Natural killer cell treated with Interleukin-12 subunit alpha and Interleukin-12 subunit beta and Interleukin-15 and Interleukin-18, amount 100 ng/mL, for 72 hours (primary cell): ENCODE measurements around the gene SPP2. TPM values are rescaled to one million over a fixed set of nuclear protein-coding genes. Genes with fewer than 3 reads are reported as not detected.

Source experiments
- ATAC-seq, 2 donors: fragments of 150-1000 bp; cut with Tn5 transposase in 1 of 2; sonication (Bioruptor Pico), chemical (Tn5 transposase) in 1 of 2; 2 replicates each; pipeline ENCODE4 v1.10.0; 2021
- DNase-seq: peaks from one replicate; pipeline ENCODE4 v3.0.0; 2022; ENCODE audit warnings: low spot score
- H3K27ac Mint-ChIP-seq, 2 donors: 1 replicate in 1 of 2; 2 replicates in 1 of 2; pipeline ENCODE4 v1.8.0; 2022; ENCODE audit warnings: mixed read lengths in 2 of 2, mild to moderate bottlenecking in 1 of 2, moderate library complexity in 1 of 2
- H3K27me3 Mint-ChIP-seq, 2 donors: 1 replicate in 1 of 2; 2 replicates in 1 of 2; pipeline ENCODE4 v1.8.0; 2022; ENCODE audit warnings: mixed read lengths in 2 of 2
- H3K36me3 Mint-ChIP-seq: one replicate; pipeline ENCODE4 v1.8.0; 2022; ENCODE audit warnings: mixed read lengths
- H3K4me1 Mint-ChIP-seq, 2 donors: 1 replicate in 1 of 2; 2 replicates in 1 of 2; pipeline ENCODE4 v1.8.0; 2022; ENCODE audit warnings: low read depth in 2 of 2, mixed read lengths in 2 of 2, mild to moderate bottlenecking in 1 of 2
- H3K4me3 Mint-ChIP-seq: one replicate; pipeline ENCODE4 v1.8.0; 2022; ENCODE audit warnings: mixed read lengths
- H3K9me3 Mint-ChIP-seq: 2 replicates; pipeline ENCODE4 v1.8.0; 2022; ENCODE audit warnings: mixed read lengths
- total RNA-seq, 2 donors: library from RNA; stranded (reverse); gene quantifications; one replicate each; pipeline ENCODE4 v1.2.3, GENCODE V29; 2022

SPP2 gene
- total RNA-seq, 2 donors from 2014 or later: not detected

- no peak for ATAC-seq
Measured at GRCh38 chr2:234083572-234084348, 33.3 kb downstream of the SPP2 start.

DNA sequence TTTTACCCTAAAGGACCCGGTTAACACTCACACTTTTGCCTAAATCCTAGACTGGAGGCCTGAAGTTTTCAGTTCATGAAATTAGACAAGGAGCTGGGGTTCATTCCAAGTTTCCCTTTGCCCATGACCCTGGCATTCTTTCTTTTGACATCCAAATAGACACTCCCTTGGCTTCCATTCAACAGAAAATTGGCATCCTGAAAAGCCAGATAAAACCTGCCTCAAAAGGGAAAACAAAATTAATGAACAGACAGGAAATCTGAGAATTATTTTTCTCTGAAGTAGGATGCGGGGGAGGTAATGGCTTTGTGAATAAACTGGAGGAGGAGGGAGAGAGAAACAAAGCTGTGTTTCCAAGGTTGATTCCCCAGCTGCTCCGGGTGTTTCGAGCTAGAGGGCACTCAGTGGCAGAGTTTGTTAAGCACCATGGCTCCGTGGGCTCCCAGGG, 41.0 kb downstream of the SPP2 start:
- H3K9me3 Mint-ChIP-seq: no peaks in the 10 kb centered on the region
- peaks cover 0 to 5% of the 10 kb centered on the region in 2 donors for H3K27me3 Mint-ChIP-seq
- peaks cover 0 to 4% of the 10 kb centered on the region in 2 donors for H3K4me1 Mint-ChIP-seq
- DNase-seq (no peak), ATAC-seq (no peak)
- no peak overlapping the region for H3K4me3 Mint-ChIP-seq
- H3K36me3 Mint-ChIP-seq: peaks cover 6% of the 10 kb centered on the region
- peak overlapping the region in 1 of 2 donors; percentile 78 for H3K27ac Mint-ChIP-seq

More at GRCh38 chr2:234083572-234084348, 33.3 kb downstream of the SPP2 start:
- Mint-ChIP-seq H3K9me3 (no peaks in the 10 kb centered on the region), H3K27me3 (peaks cover 0 to 8% of the 10 kb centered on the region in 2 donors), H3K27ac (no peak overlapping the region), H3K4me3 (no peak overlapping the region), H3K36me3 (peaks cover 10% of the 10 kb centered on the region), H3K4me1 (peaks cover 26 to 28% of the 10 kb centered on the region in 2 donors)
- no peak for DNase-seq

- H3K27me3 Mint-ChIP-seq: peaks cover 0 to 5% of the 10 kb centered on the region in 2 donors
- no peak for ATAC-seq
- DNase-seq: no peak
- H3K4me1 Mint-ChIP-seq: peaks cover 0 to 9% of the 10 kb centered on the region in 2 donors
- H3K36me3 Mint-ChIP-seq: peaks cover 6% of the 10 kb centered on the region
- H3K9me3 Mint-ChIP-seq: no peaks in the 10 kb centered on the region
- H3K4me3 Mint-ChIP-seq: no peak overlapping the region
- peak overlapping the region in 1 of 2 donors; percentile 78 for H3K27ac Mint-ChIP-seq
Measured at GRCh38 chr2:234091883-234092282, 41.4 kb downstream of the SPP2 start.

GRCh38 chr2:234092344-234092743, 41.8 kb downstream of the SPP2 start:
- Mint-ChIP-seq H3K27me3 (peaks cover 0 to 5% of the 10 kb centered on the region in 2 donors), H3K4me1 (peaks cover 0 to 10% of the 10 kb centered on the region in 2 donors), H3K27ac (peak overlapping the region in 1 of 2 donors; percentile 78), H3K9me3 (no peaks in the 10 kb centered on the region), H3K36me3 (peaks cover 6% of the 10 kb centered on the region), H3K4me3 (no peak overlapping the region)
- no peak for DNase-seq
- ATAC-seq: no peak

GRCh38 chr2:234095301-234095700, 44.8 kb downstream of the SPP2 start:
- Mint-ChIP-seq H3K27ac (no peak overlapping the region), H3K36me3 (no peaks in the 10 kb centered on the region), H3K9me3 (no peaks in the 10 kb centered on the region), H3K4me1 (peaks cover 9 to 24% of the 10 kb centered on the region in 2 donors), H3K27me3 (peaks cover 0 to 2% of the 10 kb centered on the region in 2 donors), H3K4me3 (no peak overlapping the region)
- DNase-seq: no peak
- no peak for ATAC-seq

DNA sequence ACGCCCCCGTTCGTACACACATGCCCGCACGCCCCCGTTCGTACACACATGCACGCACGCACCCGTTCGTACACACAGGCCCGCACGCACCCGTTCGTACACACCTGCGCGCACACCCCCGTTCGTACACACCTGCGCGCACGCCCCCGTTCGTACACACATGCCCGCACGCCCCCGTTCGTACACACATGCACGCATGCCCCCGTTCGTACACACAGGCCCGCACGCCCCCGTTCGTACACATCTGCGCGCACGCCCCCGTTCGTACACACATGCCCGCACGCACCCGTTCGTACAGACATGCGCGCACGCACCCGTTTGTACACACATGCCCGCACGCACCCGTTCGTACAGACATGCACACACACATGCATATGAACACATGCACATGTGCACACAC, 45.7 kb downstream of the SPP2 start:
- peak overlapping the region in 1 of 2 donors; percentile 38 for H3K27ac Mint-ChIP-seq
- ATAC-seq (no peak), DNase-seq (no peak)
- H3K9me3 Mint-ChIP-seq: no peaks in the 10 kb centered on the region
- no peak overlapping the region for H3K4me3 Mint-ChIP-seq
- peaks cover 15 to 33% of the 10 kb centered on the region in 2 donors for H3K4me1 Mint-ChIP-seq
- peaks cover 0 to 2% of the 10 kb centered on the region in 2 donors for H3K27me3 Mint-ChIP-seq
- no peaks in the 10 kb centered on the region for H3K36me3 Mint-ChIP-seq

- peaks cover 0 to 2% of the 10 kb centered on the region in 2 donors for H3K27me3 Mint-ChIP-seq
- ATAC-seq: no peak
- H3K9me3 Mint-ChIP-seq: no peaks in the 10 kb centered on the region
- DNase-seq: no peak
- H3K27ac Mint-ChIP-seq: no peak overlapping the region
- H3K36me3 Mint-ChIP-seq: no peaks in the 10 kb centered on the region
- peaks cover 26 to 44% of the 10 kb centered on the region in 2 donors for H3K4me1 Mint-ChIP-seq
- no peak overlapping the region for H3K4me3 Mint-ChIP-seq
Measured at GRCh38 chr2:234098681-234099080, 48.2 kb downstream of the SPP2 start.

- Mint-ChIP-seq H3K4me3 (no peak overlapping the region), H3K4me1 (peaks cover 26 to 44% of the 10 kb centered on the region in 2 donors), H3K9me3 (no peaks in the 10 kb centered on the region), H3K27me3 (peaks cover 0 to 2% of the 10 kb centered on the region in 2 donors), H3K27ac (no peak overlapping the region), H3K36me3 (no peaks in the 10 kb centered on the region)
- DNase-seq: no peak
- ATAC-seq: no peak
Measured at GRCh38 chr2:234099266-234099665, 48.8 kb downstream of the SPP2 start.

GRCh38 chr2:234100686-234101085, 50.2 kb downstream of the SPP2 start:
- no peak for DNase-seq
- ATAC-seq: peak in 1 of 2 donors; percentile 53
- Mint-ChIP-seq H3K4me1 (peaks cover 26 to 44% of the 10 kb centered on the region in 2 donors), H3K9me3 (no peaks in the 10 kb centered on the region), H3K36me3 (no peaks in the 10 kb centered on the region), H3K27ac (peak overlapping the region; percentile 19 to 53), H3K4me3 (peak overlapping the region; percentile 63), H3K27me3 (peaks cover 0 to 2% of the 10 kb centered on the region in 2 donors)

- Mint-ChIP-seq H3K9me3 (no peaks in the 10 kb centered on the region), H3K36me3 (no peaks in the 10 kb centered on the region), H3K4me1 (peaks cover 26 to 34% of the 10 kb centered on the region in 2 donors), H3K27me3 (peaks cover 0 to 2% of the 10 kb centered on the region in 2 donors), H3K4me3 (no peak overlapping the region), H3K27ac (peak overlapping the region in 1 of 2 donors; percentile 53)
- no peak for DNase-seq
- no peak for ATAC-seq
Measured at GRCh38 chr2:234102112-234102511, 51.6 kb downstream of the SPP2 start.

DNA sequence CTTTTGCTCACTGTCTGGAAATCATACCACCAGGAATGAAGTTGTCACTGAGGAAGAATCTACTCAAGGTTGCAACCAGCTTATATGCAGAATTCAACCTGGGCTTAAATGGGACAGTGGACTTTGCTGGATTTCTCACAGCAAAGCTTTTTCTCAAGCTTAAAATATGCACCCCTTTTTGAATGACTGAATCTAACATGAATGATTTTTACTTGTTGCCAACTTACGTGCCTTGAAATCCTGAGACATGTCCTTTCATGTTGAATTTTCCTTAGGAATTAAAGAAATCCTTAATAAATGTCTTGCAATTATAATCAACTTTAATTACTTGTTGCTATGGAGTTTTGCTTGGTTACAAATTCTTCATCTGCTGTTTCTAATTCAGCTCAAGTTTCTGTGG, 57.4 kb downstream of the SPP2 start:
- Mint-ChIP-seq H3K4me3 (no peak overlapping the region), H3K9me3 (no peaks in the 10 kb centered on the region), H3K4me1 (peaks cover 2 to 6% of the 10 kb centered on the region in 2 donors), H3K27me3 (peaks cover 0 to 2% of the 10 kb centered on the region in 2 donors), H3K36me3 (no peaks in the 10 kb centered on the region), H3K27ac (no peak overlapping the region)
- no peak for ATAC-seq
- DNase-seq: no peak

DNA sequence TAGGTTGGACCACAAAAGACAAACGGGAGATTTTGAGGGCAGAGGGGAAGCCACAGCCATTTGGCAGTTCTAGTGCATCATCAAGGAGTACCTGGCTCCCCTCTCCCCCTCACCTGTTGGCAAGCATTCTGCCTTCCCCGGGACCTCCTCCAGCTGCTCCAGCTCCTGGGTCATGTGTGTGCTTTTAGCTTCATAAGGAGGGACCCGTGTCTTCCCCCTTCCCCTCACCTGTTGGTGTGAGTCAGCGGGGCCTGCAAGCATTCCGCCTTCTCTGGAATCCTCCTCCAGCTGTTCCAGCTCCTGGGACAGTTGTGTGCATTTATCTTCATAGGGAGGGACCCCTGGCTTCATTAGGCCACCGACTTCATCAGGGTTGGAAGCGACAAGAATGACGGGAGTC, 58.8 kb downstream of the SPP2 start:
- Mint-ChIP-seq H3K36me3 (no peaks in the 10 kb centered on the region), H3K4me3 (no peak overlapping the region), H3K4me1 (peaks cover 0 to 6% of the 10 kb centered on the region in 2 donors), H3K9me3 (no peaks in the 10 kb centered on the region), H3K27ac (no peak overlapping the region), H3K27me3 (peaks cover 0 to 5% of the 10 kb centered on the region in 2 donors)
- DNase-seq: no peak
- ATAC-seq: no peak

DNA sequence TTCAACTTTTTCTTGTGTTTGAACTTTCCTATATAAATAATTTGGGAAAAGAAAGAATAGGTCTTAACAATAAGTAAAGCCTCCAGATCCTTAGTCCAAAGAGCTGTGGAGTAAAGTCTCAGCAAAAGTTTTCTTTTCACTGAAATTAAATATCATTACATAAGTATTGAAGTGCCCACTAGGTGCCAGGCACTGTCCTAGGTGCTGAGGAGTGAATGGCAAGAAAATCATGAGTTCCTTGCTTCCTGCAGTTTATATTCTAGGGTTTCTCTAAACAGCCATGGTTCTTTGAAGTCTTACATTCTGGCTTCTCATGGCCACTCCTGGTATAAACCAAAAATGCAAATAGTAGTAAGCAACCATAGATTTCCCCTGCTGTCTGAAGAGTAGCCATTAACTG, 59.7 kb downstream of the SPP2 start:
- H3K9me3 Mint-ChIP-seq: no peaks in the 10 kb centered on the region
- H3K36me3 Mint-ChIP-seq: peaks cover 4% of the 10 kb centered on the region
- H3K4me1 Mint-ChIP-seq: peaks cover 0 to 6% of the 10 kb centered on the region in 2 donors
- H3K27me3 Mint-ChIP-seq: peaks cover 0 to 7% of the 10 kb centered on the region in 2 donors
- no peak overlapping the region for H3K27ac Mint-ChIP-seq
- no peak overlapping the region for H3K4me3 Mint-ChIP-seq
- DNase-seq: no peak
- no peak for ATAC-seq

DNA sequence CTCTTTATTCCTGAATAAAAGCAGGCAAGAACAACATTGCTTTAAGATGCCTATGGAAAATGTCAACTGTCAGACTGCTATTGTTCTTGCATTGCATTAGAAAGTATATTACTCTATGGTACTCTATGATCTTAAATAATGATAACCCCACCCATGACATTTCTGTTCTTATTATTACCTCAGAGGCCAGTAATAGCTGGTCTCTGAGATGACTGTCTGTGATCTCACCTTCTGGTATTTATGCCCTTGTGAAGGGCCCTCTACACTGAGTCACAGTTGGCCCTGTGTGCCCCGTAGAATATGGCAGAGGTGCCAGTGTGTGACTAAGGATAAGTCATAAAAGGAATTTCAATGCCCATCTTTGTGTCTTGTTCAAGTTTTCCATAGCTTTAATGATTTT, 61.0 kb downstream of the SPP2 start:
- peaks cover 0 to 12% of the 10 kb centered on the region in 2 donors for H3K27me3 Mint-ChIP-seq
- H3K27ac Mint-ChIP-seq: no peak overlapping the region
- no peak overlapping the region for H3K4me3 Mint-ChIP-seq
- no peak for DNase-seq
- peaks cover 0 to 6% of the 10 kb centered on the region in 2 donors for H3K4me1 Mint-ChIP-seq
- ATAC-seq: no peak
- H3K36me3 Mint-ChIP-seq: peaks cover 4% of the 10 kb centered on the region
- no peaks in the 10 kb centered on the region for H3K9me3 Mint-ChIP-seq
